KMS-11 (cell line): ENCODE data around the gene RNF39.

Source experiments
- H2AFZ ChIP-seq: fragments of 200-600 bp; sonication (generic); 2 replicates; pipeline ENCODE4 v1.6.1; 2016; ENCODE audit warnings: antibody characterized with exemption, mixed run types, low read depth
- H3K27ac ChIP-seq: fragments of 200-600 bp; sonication (generic); 2 replicates; pipeline ENCODE4 v1.6.1; 2016; ENCODE audit warnings: mild to moderate bottlenecking, mixed run types
- H3K27me3 ChIP-seq: fragments of 200-600 bp; sonication (generic); 2 replicates; pipeline ENCODE4 v1.6.1; 2017; ENCODE audit warnings: mild to moderate bottlenecking, low read depth, mixed run types, moderate library complexity; ENCODE audit not compliant: insufficient read depth
- H3K36me3 ChIP-seq: fragments of 200-600 bp; sonication (generic); 2 replicates; pipeline ENCODE4 v1.6.1; 2017; ENCODE audit warnings: mild to moderate bottlenecking, mixed run types; ENCODE audit not compliant: insufficient read depth
- H3K4me1 ChIP-seq: fragments of 200-600 bp; sonication (generic); 2 replicates; pipeline ENCODE4 v1.6.1; 2016; ENCODE audit warnings: mild to moderate bottlenecking, low read depth, mixed run types; ENCODE audit not compliant: poor library complexity, severe bottlenecking
- H3K4me2 ChIP-seq: fragments of 200-600 bp; sonication (generic); 2 replicates; pipeline ENCODE4 v1.7.0; 2016; ENCODE audit warnings: mild to moderate bottlenecking, mixed run types
- H3K4me3 ChIP-seq: fragments of 200-600 bp; sonication (generic); IDR thresholded peaks from 2 replicates; pipeline ENCODE4 v1.6.1; 2017; ENCODE audit warnings: low read depth, low read length, mixed read lengths; ENCODE audit not compliant: insufficient read depth
- H3K79me2 ChIP-seq: fragments of 200-600 bp; sonication (generic); 2 replicates; pipeline ENCODE4 v1.6.1; 2016; ENCODE audit warnings: low read depth, mixed run types; ENCODE audit not compliant: insufficient read depth
- H3K9ac ChIP-seq: fragments of 200-600 bp; sonication (generic); 2 replicates; pipeline ENCODE4 v1.6.1; 2016; ENCODE audit warnings: mild to moderate bottlenecking, mixed run types
- H4K20me1 ChIP-seq: fragments of 200-600 bp; sonication (generic); 2 replicates; pipeline ENCODE4 v1.6.1; 2016; ENCODE audit warnings: mild to moderate bottlenecking, mixed run types; ENCODE audit not compliant: insufficient read depth
- CTCF ChIP-seq: fragments of 200-600 bp; sonication (generic); conservative IDR thresholded peaks from 2 replicates; pipeline ENCODE4 v1.6.1; 2017; ENCODE audit warnings: low read depth, mild to moderate bottlenecking, antibody characterized with exemption, low read length, moderate library complexity, mixed read lengths

RNF39 gene

GRCh38 chr6:30116724-30117123 is 41.2 kb upstream of the RNF39 start:
- H3K79me2 ChIP-seq: no peaks in the 10 kb centered on the region
- H3K4me3 ChIP-seq: no peak overlapping the region
- H3K4me1 ChIP-seq: peaks cover 46% of the 10 kb centered on the region
- no peak overlapping the region for H3K4me2 ChIP-seq
- no peaks in the 10 kb centered on the region for H3K27me3 ChIP-seq
- no peaks in the 10 kb centered on the region for H4K20me1 ChIP-seq
- no peak overlapping the region for H3K27ac ChIP-seq
- TF ChIP-seq CTCF: 0 out of 2 replicates have a peak, but pooled peaks have one; percentile 19
- no peaks in the 10 kb centered on the region for H3K36me3 ChIP-seq
- H3K9ac ChIP-seq: no peak overlapping the region
- no peak overlapping the region for H2AFZ ChIP-seq

- Histone ChIP-seq H2AFZ (no peak overlapping the region), H3K27me3 (no peaks in the 10 kb centered on the region), H3K4me2 (peak overlapping the region; percentile 91), H3K4me1 (peaks cover 50% of the 10 kb centered on the region), H3K9ac (no peak overlapping the region), H4K20me1 (no peaks in the 10 kb centered on the region), H3K36me3 (no peaks in the 10 kb centered on the region), H3K27ac (peak overlapping the region; percentile 32; the same call in 1 of the 2 replicates), H3K79me2 (no peaks in the 10 kb centered on the region), H3K4me3 (no peak overlapping the region)
- no peak for TF ChIP-seq CTCF
Observed at GRCh38 chr6:30113841-30114240, 38.3 kb upstream of the RNF39 start.

GRCh38 chr6:30113003-30113759 is 37.6 kb upstream of the RNF39 start, which contains the start of gene TRIM31:
Gene TRIM31, minus strand, starts transcription at chr6:30113090. Its CDS starts 285 bp downstream, at chr6:30112805.
- Histone ChIP-seq H2AFZ (no peak within 1 kb of the TSS), H3K4me2 (peak within 1 kb of the TSS; percentile 91), H3K27me3 (no peaks in the 10 kb centered on the region)

GRCh38 chr6:30112402-30112994 is 36.9 kb upstream of the RNF39 start:
- Histone ChIP-seq H3K27ac (0 out of 2 replicates have a peak overlapping the region, but pooled peaks have one; percentile 5), H3K27me3 (no peaks in the 10 kb centered on the region), H3K4me2 (peak overlapping the region; percentile 91), H3K36me3 (no peaks in the 10 kb centered on the region), H4K20me1 (no peaks in the 10 kb centered on the region), H3K79me2 (no peaks in the 10 kb centered on the region), H3K4me3 (no peak overlapping the region), H2AFZ (no peak overlapping the region), H3K4me1 (peaks cover 54% of the 10 kb centered on the region), H3K9ac (no peak overlapping the region)
- no peak for TF ChIP-seq CTCF

More at GRCh38 chr6:30113003-30113759, 37.6 kb upstream of the RNF39 start, which contains the start of gene TRIM31:
- no peaks in the 10 kb centered on the region for H3K36me3 ChIP-seq
- H4K20me1 ChIP-seq: no peaks in the 10 kb centered on the region
- TF ChIP-seq CTCF: no peak
- H3K4me3 ChIP-seq: no peak within 1 kb of the TSS
- H3K9ac ChIP-seq: no peak within 1 kb of the TSS
- peak within 1 kb of the TSS; percentile 32; the same call in 1 of the 2 replicates for H3K27ac ChIP-seq
- H3K4me1 ChIP-seq: peaks cover 50% of the 10 kb centered on the region
- H3K79me2 ChIP-seq: no peaks in the 10 kb centered on the region
